ENCODE measurements around the gene KIFAP3. TPM values are rescaled to one million over a fixed set of nuclear protein-coding genes. Genes with fewer than 3 reads are reported as not detected.

KIFAP3 gene
- total RNA-seq, 2 experiments from 2014 or later: 14.0 to 14.7 TPM

GRCh38 chr1:169902751-169903150 is 171.7 kb downstream of the KIFAP3 start:
- H3K27me3 Mint-ChIP-seq: peaks cover 3% of the 10 kb centered on the region
- H3K9me3 Mint-ChIP-seq: no peaks in the 10 kb centered on the region
- no peaks in the 10 kb centered on the region for H3K36me3 Mint-ChIP-seq (ENCODE audit: low read depth)
- no peak for ATAC-seq
- no peak for DNase-seq
- CTCF ChIA-PET: interaction anchor here (1.2 kb wide), 2 partner anchors 17 kb away, joined by 3 read pairs; no protein-coding TSS in a partner anchor
- H3K27ac Mint-ChIP-seq: peak overlapping the region; percentile 22
- POLR2A ChIA-PET: interaction anchor here (2.3 kb wide), 1 partner anchor 9 kb away, joined by 17 read pairs; the partner anchor contains the start of gene SCYL3
- intact Hi-C loops (cut with micrococcal nuclease): no loop called here
- no peak overlapping the region for H3K4me3 Mint-ChIP-seq
- TF ChIP-seq, protein P1, sequence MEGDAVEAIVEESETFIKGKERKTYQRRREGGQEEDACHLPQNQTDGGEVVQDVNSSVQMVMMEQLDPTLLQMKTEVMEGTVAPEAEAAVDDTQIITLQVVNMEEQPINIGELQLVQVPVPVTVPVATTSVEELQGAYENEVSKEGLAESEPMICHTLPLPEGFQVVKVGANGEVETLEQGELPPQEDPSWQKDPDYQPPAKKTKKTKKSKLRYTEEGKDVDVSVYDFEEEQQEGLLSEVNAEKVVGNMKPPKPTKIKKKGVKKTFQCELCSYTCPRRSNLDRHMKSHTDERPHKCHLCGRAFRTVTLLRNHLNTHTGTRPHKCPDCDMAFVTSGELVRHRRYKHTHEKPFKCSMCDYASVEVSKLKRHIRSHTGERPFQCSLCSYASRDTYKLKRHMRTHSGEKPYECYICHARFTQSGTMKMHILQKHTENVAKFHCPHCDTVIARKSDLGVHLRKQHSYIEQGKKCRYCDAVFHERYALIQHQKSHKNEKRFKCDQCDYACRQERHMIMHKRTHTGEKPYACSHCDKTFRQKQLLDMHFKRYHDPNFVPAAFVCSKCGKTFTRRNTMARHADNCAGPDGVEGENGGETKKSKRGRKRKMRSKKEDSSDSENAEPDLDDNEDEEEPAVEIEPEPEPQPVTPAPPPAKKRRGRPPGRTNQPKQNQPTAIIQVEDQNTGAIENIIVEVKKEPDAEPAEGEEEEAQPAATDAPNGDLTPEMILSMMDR (IDR thresholded peaks at IDR 0.05): no peak
- peaks cover 10% of the 10 kb centered on the region for H3K4me1 Mint-ChIP-seq (ENCODE audit: low read depth)

DNA sequence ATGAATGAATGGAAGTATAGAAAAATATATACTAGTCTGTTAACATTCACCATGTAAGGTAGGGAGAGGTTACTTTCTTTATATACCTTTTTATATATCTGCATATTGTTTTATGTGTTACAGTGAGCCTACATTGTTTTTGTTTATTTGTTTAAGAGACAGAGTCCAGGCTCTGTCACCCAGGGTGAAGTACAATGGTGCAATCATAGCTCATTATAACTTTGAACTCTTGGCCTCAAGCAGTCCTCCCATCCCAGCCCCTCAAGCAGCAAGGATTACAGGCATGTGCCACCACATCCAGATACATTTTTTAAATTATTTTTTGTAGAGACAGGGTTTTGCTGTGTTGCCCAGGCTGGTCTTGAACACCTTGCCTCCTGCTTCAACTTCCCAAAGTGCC is 173.4 kb downstream of the KIFAP3 start:
- intact Hi-C loops (cut with micrococcal nuclease): no loop called here
- Mint-ChIP-seq H3K27ac (no peak overlapping the region), H3K36me3 (ENCODE audit: low read depth) (no peaks in the 10 kb centered on the region), H3K4me3 (no peak overlapping the region), H3K27me3 (peaks cover 3% of the 10 kb centered on the region), H3K9me3 (no peaks in the 10 kb centered on the region), H3K4me1 (ENCODE audit: low read depth) (peaks cover 10% of the 10 kb centered on the region)
- ATAC-seq: no peak
- TF ChIP-seq, protein P1 (IDR thresholded peaks at IDR 0.05): no peak
- CTCF ChIA-PET: no interaction called here
- DNase-seq: no peak
- POLR2A ChIA-PET: interaction anchor here (0.6 kb wide), 1 partner anchor 57 kb away, joined by 4 read pairs; no protein-coding TSS in a partner anchor

DNA sequence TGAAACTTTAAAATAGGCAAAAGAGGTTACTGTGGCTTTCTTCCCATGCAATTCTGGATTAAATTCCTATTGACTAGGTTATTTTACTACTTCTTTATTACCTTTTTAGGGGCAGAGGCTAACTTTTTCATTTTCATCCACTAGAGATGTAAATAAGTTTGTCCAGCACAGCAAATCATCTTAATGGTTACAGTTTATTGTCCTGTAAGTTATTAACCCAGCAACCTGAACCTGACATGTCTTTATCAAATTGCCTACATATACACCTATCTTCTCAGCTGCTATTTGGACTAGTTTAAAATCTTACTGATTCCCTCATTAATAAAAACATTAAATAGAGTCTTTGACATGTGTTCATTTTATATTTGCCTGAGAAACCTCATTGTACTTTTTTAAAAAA is 173.9 kb downstream of the KIFAP3 start:
- Mint-ChIP-seq H3K4me3 (no peak overlapping the region), H3K9me3 (no peaks in the 10 kb centered on the region), H3K27ac (no peak overlapping the region), H3K4me1 (ENCODE audit: low read depth) (peaks cover 10% of the 10 kb centered on the region), H3K27me3 (peaks cover 3% of the 10 kb centered on the region), H3K36me3 (ENCODE audit: low read depth) (no peaks in the 10 kb centered on the region)
- intact Hi-C loops (cut with micrococcal nuclease): no loop called here
- TF ChIP-seq, protein P1 (IDR thresholded peaks at IDR 0.05): no peak
- POLR2A ChIA-PET: interaction anchor here (0.6 to 0.7 kb wide), 2 partner anchors 58 to 1873 kb away, joined by 3 to 4 read pairs; no protein-coding TSS in a partner anchor
- CTCF ChIA-PET: no interaction called here
- ATAC-seq: no peak
- no peak for DNase-seq

DNA sequence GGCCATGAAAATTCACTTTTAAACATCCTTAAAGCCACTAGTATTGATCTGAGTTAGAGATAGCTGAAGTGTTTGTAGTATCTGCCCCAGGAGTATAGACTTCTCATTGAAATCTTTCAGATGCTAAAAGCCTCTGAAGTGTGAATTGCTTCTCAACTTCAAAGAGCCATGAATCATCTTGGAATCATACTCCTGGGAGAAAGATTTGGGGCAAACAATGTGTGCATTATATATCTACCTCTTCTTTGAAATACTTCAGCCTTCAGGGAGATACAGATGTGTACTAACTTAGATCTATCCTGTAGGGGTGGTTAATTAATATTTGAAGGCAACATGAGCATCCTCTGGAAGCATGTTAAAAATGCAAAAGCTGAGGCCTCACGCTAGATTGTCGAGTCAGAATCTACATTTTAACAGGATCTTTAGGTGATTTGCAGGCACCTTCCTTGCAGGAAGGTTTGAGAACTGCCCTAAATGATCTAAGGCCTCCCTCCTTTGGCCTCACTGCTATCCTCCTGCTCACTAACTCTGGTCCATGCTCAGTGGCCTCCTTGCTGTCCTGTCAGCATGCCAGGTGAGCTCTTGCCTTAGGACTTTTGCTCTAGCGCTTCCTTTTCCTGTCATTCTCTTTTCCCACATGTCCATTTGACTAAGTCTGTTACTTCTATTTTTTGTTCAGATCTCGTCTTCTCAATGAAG is 174.8 kb downstream of the KIFAP3 start:
- Mint-ChIP-seq H3K9me3 (no peaks in the 10 kb centered on the region), H3K36me3 (ENCODE audit: low read depth) (no peaks in the 10 kb centered on the region), H3K27me3 (peaks cover 3% of the 10 kb centered on the region), H3K27ac (no peak overlapping the region), H3K4me3 (no peak overlapping the region), H3K4me1 (ENCODE audit: low read depth) (peaks cover 13% of the 10 kb centered on the region)
- intact Hi-C loops (cut with micrococcal nuclease): loop anchor here (10.0 kb wide), 2 partner anchors 105 to 175 kb away; partner anchors contain the start of genes KIFAP3 and METTL18
- DNase-seq: no peak
- CTCF ChIA-PET: no interaction called here
- POLR2A ChIA-PET: no interaction called here
- TF ChIP-seq, protein P1 (IDR thresholded peaks at IDR 0.05): no peak
- ATAC-seq: no peak

GRCh38 chr1:169896013-169896412 is 178.5 kb downstream of the KIFAP3 start:
- ATAC-seq: no peak
- no peak overlapping the region for H3K4me3 Mint-ChIP-seq
- POLR2A ChIA-PET: no interaction called here

More at GRCh38 chr1:169896013-169896412, 178.5 kb downstream of the KIFAP3 start:
- TF ChIP-seq, protein P1 (IDR thresholded peaks at IDR 0.05): no peak
- H3K27me3 Mint-ChIP-seq: peaks cover 1% of the 10 kb centered on the region
- H3K36me3 Mint-ChIP-seq (ENCODE audit: low read depth): peaks cover 4% of the 10 kb centered on the region
- intact Hi-C loops (cut with micrococcal nuclease): loop anchor here (10.0 kb wide), 2 partner anchors 101 to 179 kb away; partner anchors contain the start of genes KIFAP3 and METTL18
- H3K4me1 Mint-ChIP-seq (ENCODE audit: low read depth): peaks cover 19% of the 10 kb centered on the region
- CTCF ChIA-PET: no interaction called here
- H3K27ac Mint-ChIP-seq: no peak overlapping the region
- H3K9me3 Mint-ChIP-seq: no peaks in the 10 kb centered on the region
- no peak for DNase-seq
